HG03095 (cell line): ENCODE results near the gene ZGPAT.

Experiments
- ATAC-seq: cut with Tn5 transposase; IDR thresholded peaks from one replicate; pipeline ENCODE4 v1.9.1; 2021; ENCODE audit warnings: moderate library complexity; ENCODE audit not compliant: unreplicated experiment

ZGPAT gene

DNA sequence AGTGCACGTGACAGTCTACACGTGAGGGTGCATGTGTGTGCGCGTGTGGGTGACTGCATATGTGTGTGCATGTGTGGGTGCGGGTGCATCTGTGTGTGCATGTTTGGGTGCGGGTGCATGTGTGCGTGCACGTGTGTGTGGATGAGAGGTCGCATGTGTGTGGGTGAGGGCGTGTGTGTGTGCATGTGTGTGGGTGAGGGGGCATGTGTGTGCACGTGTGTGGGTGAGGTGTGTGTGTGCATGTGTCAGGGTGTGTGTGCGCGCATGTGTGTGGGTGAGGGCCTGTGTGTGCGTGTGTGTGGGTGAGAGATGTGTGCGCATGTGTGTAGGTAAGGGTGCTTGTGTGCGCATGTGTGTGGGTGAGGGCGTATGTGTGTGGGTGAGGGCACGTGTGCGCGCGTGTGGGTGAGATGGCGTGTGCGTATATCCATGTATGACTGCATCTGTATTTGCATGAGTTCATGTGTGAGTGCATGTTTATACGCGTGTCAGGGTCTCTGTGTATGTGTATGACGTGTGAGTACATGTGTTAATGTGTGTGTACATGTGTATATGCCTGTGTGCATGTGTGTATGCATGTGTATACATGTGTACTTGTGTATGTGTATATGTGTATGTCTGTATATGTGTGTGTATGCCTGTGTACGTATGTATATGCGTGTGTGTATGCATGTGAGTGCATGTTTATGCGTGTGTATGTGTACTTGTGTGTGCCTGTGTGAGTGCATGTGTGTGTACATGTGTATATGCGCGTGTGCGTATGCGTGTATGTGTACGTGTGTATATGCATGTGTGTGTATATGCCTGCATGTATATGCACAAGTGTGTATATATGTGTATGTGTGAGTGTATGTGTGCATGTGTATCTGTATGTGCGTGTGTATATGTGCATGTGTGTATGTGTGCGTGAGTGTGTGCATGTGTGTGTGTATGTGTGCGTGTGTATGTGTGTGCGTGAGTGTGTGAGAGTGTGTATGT is 24.6 kb downstream of the ZGPAT start:
- no peak for ATAC-seq

DNA sequence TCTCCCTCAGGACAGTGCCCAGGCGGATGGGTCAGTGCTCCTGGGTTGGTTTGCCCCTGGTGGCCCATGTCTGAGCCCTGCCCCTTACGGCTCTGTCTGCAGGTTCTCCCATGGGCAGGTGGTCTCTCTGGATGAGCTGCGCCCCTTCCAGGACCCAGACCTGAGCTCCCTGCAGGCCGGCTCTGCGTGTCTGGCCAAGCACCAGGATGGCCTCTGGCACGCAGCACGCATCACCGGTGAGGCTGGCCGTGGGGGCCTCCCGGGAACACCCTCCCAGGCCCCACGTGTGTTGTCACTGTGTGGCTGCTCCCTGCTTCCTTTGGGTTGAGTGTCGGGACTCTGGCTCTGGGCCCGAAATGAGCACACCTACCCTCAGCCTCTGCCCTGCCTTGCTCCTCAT is 25.3 kb downstream of the ZGPAT start:
- ATAC-seq = no peak

DNA sequence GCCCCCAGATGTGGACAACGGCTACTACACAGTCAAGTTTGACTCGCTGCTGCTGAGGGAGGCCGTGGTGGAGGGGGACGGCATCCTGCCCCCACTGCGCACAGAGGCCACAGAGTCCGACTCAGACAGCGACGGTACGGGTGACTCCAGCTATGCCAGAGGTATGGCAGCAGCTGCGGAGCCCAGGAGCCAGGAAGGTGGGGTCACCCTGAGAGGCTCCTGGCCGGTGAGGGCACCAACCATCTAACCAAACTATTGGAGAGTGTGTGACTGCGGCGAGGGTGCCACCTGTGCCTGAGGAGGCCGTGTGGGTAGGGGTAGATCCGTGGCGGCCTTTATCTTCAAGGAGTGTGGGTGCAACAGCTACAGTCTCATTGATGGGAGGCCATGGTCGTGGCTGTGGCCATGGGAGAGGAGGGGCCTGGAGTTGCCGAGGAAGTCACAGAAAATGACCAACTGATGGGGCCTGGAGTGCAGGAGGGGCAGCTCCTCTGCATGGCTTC is 25.8 kb downstream of the ZGPAT start:
- ATAC-seq = no peak

DNA sequence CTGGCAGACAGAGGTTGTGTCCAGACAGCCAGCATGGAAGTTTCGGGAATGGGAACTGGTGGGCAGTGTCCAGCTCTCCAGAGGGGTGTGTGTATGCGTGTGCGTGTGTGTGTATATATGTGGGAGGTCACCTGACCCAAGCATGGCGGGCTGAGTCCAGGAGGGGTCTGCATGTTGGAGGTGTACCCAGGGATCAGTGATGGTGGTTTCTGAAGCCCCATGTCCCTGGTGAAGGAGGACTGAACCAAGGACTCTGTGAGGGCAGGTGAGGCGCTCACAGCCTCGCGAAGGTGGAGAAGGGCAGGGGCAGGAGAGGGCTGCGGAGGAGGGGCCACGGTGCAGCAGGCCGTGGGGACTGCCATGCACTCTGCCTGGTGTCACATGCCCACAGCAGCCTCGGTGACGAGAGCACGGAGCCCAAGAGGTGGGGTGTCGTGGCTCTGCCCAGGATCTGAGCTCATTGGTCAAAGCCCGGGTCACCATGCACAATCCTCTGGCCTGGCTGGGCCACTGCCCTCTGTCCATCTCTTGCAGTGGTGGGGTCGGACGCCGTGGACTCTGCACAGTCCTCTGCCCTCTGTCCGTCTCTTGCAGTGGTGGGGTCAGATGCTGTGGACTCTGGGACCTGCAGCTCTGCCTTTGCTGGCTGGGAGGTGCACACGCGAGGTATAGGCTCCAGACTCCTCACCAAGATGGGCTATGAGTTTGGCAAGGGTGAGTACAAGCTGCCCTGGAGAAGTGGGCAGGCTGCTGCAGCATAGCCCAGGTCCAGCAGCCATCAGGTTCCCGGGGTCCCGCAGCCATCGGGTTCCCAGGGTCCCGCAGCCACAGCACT is 26.5 kb downstream of the ZGPAT start:
- ATAC-seq = no peak

- ATAC-seq = no peak
These were observed 27.4 kb downstream of the ZGPAT start for GRCh38 chr20:63734946-63735858.

GRCh38 chr20:63735859-63736718 is 28.2 kb downstream of the ZGPAT start, which contains the start of gene LIME1:
Gene LIME1, plus strand, starts transcription at chr20:63736664. Its CDS starts 886 bp downstream, at chr20:63737550.
- no peak for ATAC-seq

DNA sequence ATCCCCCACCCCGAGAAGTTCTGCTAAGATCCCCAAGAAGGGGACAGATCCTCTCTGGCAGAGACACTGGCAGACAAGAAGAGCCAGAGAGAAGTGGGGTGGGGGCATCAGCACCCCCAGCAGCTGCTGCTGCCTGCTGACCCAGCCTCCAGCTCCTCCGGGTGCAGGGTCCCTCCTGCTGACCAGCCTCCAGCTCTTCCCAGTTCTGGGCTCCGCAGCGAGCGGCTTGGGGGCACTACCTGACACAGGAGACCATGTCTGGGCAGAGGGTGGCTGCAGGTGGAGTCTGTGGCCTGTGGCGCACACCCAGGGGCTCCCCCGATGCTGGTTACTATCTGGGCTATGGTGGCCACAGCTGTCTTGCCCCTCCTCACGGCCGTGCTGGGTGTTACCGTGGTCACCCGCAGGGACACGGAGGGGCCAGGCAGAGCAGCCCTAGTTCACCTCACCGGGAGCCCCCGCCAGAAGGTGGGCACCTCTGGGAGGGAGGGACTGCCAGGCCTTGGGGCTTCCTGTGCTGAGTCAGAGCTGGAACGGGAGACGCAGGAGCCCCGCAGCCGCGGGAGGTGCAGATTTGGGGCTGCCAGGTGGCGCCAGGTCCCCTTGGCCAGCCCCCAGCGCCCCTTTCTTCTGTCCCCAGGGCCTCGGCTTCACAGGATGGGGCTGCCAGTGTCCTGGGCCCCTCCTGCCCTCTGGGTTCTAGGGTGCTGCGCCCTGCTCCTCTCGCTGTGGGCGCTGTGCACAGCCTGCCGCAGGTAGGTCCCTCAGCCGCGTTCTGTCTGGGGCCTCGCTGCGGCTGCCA is 29.3 kb downstream of the ZGPAT start:
- no peak for ATAC-seq

DNA sequence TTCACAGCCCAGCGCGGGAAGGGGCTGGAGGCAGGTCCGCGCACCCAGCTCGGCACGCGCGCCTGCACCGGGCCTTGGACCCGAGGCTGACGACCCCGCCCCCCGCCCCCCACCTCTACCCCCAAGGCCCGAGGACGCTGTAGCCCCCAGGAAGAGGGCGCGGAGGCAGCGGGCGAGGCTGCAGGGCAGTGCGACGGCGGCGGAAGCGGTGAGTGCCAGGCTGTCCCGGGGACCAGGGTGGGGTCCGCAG is 29.8 kb downstream of the ZGPAT start:
- no peak for ATAC-seq

DNA sequence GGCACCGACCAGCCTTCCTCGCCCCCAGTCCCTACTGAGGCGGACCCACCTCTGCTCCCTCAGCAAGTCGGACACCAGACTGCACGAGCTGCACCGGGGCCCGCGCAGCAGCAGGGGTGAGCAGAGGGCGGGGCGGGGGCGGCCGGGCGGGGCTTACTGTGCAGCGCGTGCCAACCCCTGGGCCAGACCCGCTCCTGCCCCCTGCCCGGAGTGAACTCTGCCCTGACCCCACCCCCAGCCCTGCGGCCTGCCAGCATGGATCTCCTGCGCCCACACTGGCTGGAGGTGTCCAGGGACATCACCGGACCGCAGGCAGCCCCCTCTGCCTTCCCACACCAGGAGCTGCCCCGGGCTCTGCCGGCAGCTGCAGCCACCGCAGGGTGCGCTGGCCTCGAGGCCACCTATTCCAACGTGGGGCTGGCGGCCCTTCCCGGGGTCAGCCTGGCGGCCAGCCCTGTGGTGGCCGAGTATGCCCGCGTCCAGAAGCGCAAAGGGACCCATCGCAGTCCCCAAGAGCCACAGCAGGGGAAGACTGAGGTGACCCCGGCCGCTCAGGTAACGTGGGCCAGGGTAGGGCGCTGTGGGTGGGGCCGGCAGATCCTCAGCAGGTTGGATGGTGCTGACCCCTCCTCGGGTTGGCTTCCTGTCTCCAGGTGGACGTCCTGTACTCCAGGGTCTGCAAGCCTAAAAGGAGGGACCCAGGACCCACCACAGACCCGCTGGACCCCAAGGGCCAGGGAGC is 30.3 kb downstream of the ZGPAT start:
- no peak for ATAC-seq

GRCh38 chr20:63738687-63739129 is 30.9 kb downstream of the ZGPAT start:
- no peak for ATAC-seq

DNA sequence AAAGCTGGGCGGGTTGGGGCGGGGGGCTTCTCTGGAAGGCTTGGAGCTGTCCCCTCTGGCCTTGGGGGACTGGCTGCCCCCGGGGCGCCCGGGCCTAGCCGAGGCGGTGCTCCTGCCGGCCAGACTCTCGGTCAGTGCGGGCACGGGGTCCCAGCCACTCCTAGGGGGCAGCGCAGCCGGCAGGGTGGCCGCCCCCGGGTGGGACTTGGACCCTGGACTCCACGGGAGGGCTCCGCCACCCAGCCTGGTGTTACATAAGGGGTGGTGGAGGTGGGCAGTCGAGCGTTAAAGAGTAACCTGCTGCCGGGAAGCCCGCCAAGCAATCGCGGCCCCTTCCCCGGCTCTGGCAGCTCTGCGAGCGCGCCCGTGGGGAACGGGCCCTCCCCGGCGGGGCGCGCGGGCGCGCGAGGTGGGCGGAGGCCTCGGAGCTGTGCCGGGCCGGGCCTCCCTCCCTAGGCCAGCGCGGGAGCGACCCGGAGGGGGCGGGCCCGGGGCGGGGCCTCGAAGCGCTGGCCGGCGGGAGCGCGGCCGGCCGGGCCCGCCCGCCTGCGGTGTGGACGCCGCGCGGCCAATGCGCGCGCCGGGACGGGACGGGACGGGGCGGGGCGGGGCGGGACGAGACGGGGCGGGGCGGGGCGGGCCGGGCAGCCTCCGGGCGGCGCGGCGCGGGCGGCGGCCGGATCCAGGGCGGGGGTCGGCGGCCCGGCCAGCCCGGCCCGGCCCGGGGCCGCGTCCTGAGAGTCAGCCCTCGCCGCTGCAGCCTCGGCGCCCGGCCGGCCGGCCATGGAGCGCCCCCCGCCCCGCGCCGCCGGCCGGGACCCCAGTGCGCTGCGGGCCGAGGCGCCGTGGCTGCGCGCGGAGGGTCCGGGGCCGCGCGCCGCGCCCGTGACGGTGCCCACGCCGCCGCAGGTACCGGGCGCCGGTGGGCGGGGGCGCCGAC is 31.6 kb downstream of the ZGPAT start, which contains the start of gene SLC2A4RG:
SLC2A4RG (plus strand) TSS at position 647 of the 940 bp plus-strand sequence; CDS start at position 784, 137 bp downstream.
- peak; percentile 39 for ATAC-seq

DNA sequence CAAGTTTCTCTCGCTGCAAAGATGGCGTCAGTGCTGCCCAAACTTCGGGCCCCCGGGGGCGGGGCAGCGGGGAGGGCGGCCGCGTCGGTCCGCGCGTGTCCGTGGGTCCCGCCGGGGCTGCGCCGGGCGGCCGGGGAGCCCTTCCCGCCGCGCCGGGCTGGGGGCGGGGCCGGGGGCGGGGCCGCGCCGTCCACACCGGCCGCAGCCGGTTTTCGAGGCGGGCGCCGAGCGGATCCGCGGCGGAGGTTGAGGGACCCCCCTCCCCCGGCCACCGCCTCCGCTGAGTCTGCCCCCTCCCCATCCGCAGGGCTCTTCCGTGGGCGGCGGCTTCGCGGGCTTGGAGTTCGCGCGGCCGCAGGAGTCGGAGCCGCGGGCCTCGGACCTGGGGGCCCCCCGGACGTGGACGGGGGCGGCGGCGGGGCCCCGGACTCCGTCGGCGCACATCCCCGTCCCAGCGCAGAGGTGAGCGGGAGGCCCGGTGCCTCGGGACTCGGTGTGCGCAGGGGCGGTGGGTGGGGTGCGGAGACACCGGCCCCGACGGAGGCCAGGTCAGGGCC is 32.3 kb downstream of the ZGPAT start:
- no peak for ATAC-seq

DNA sequence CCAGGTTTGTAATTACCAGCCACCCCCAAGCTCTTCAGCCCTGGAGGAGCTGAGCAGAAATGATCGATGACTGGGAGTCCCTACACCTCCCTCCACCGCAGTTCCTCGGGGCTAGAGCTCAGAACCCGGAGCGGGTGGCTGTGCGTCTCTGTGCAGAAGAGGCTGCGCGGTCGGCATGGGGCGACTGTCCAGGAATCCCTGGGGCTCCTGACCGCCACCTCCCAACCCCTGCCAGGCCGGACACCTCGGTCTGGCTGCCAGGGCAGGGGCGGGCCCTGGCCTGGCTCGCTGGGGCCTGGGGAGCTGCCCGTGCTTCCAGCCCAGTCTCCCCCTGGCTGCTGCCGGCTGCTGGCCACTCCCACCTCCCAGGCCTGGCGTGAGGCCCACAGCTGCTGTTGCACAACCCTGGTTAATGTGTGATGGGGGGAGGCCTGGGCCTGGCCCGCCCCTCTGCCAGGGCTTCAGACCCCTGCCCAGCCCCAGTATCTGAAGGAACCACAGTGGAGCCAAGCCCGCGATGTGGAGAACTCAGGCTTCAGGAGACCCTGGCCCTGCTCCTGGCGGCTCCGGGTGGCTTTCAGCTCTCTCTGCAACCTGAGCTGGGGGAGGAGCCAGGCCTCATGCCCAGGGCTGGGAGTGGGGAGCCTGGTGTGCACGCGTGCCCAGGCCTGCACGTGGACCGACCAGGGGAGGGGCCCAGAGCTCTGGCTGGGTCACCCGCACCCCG is 33.0 kb downstream of the ZGPAT start:
- ATAC-seq = no peak

GRCh38 chr20:63741354-63741675 is 33.5 kb downstream of the ZGPAT start:
- no peak for ATAC-seq

- ATAC-seq = no peak
These were observed 34.0 kb downstream of the ZGPAT start for GRCh38 chr20:63741676-63742380.
